ENCODE data around the gene CRACR2A.

Gene CRACR2A

DNA sequence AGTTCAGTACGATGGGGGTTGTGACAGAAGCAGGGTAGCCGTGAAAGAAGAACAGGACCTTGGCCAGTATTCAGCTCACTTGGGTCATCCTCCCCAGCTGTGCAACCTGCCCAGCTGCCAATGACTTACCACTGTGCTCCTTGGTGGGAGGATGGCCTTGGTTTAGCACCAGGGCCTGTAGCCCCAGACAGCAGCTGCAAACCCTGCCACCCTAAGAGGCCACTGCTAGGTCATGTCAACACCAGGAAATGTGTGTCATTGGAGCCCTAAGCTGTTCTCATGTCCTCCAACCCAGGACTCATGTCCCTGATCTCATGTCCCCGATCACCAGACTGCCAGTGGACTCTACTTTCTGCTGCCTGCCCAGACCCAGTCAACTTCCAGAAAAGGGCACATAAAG, 3.0 kb upstream of the CRACR2A start:
- ChIA-PET CTCF (interaction anchor here (1.7 kb wide), 1 partner anchor 456 kb away, joined by 7 read pairs; no protein-coding TSS in a partner anchor), POLR2A (no interaction called here)
- TF ChIP-seq, protein P1, sequence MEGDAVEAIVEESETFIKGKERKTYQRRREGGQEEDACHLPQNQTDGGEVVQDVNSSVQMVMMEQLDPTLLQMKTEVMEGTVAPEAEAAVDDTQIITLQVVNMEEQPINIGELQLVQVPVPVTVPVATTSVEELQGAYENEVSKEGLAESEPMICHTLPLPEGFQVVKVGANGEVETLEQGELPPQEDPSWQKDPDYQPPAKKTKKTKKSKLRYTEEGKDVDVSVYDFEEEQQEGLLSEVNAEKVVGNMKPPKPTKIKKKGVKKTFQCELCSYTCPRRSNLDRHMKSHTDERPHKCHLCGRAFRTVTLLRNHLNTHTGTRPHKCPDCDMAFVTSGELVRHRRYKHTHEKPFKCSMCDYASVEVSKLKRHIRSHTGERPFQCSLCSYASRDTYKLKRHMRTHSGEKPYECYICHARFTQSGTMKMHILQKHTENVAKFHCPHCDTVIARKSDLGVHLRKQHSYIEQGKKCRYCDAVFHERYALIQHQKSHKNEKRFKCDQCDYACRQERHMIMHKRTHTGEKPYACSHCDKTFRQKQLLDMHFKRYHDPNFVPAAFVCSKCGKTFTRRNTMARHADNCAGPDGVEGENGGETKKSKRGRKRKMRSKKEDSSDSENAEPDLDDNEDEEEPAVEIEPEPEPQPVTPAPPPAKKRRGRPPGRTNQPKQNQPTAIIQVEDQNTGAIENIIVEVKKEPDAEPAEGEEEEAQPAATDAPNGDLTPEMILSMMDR (IDR thresholded peaks at IDR 0.05; ENCODE audit: control extremely low read depth, extremely low read depth, low read depth, missing control alignments) = no peak
- DNase-seq (ENCODE audit: extremely low spot score) = no peak

DNA sequence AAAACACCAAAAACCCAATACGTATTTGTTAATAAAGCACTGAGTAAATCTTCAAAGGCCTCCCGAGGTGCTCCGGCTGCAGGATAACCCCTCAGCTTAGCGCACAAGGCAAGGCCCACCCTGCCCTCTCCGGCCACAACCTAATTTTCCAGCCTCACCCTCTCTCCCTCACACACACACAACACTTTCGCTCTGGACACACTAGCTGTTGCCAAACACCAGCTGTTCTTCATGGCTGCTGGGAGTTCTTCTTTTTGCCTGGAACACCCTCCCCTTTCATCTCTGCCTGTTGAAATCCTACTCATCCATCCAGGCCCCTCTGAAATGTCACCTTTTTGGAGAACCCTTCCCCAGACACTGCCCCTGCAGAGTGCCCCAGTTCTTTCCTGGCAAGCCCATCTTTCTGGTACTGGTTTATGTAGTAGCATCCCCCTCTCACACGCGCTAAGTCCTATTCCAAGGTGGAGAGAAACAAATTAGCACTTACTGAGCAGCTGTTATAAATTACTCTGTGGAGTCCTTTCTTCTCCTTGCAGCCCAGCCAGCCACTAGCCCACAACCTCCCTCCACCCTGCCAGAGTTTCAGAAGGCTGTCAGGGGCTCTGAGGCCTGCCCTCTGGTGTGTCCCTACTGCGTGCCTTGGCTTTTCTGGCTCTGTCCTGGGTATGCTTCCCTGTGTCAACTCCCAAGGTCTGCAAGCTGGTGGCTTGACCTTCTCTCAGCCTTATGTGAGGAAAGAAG, 805 bp upstream of the CRACR2A start:
- TF ChIP-seq, protein P1 (IDR thresholded peaks at IDR 0.05; ENCODE audit: control extremely low read depth, extremely low read depth, low read depth, missing control alignments) = no peak
- POLR2A ChIA-PET = no interaction called here
- CTCF ChIA-PET = interaction anchor here (1.0 to 1.9 kb wide), 11 partner anchors 10 to 453 kb away, joined by 3 to 9 read pairs (median 4); no protein-coding TSS in a partner anchor
- DNase-seq (ENCODE audit: extremely low spot score) = no peak

DNA sequence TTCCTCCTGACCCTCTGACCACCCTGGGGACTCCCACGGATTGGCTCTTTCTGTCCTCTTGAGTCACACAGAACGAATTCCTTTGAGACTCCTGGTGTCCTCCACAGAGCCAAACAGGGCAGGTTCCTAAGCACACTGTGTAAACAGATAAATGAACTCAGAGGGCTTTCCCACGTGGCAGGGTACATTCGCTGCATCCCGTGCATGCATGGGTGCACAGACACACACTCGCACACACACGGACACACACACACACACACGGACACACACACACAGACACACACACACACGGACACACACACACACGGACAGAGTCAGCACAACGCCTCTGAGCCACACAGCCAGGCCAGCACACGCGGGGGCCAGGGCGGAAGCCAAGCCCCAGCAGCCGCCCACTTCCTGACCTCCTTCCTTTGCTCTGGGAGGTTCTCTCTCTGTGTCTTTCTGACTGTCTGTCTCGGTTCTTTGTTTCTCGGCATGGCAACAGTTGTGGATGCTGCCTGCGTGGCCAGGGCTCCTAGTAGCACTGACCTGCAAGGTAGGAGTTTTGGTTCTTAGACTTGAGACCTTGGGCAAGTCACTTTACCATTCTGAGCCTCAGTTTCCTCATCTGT, 706 bp downstream of the CRACR2A start:
- ChIA-PET CTCF (interaction anchor here (0.6 to 1.9 kb wide), 12 partner anchors 8 to 845 kb away, joined by 3 to 9 read pairs (median 4); no protein-coding TSS in a partner anchor), POLR2A (no interaction called here)
- DNase-seq (ENCODE audit: extremely low spot score) = peak; percentile 87
- TF ChIP-seq, protein P1 (IDR thresholded peaks at IDR 0.05; ENCODE audit: control extremely low read depth, extremely low read depth, low read depth, missing control alignments) = no peak

DNA sequence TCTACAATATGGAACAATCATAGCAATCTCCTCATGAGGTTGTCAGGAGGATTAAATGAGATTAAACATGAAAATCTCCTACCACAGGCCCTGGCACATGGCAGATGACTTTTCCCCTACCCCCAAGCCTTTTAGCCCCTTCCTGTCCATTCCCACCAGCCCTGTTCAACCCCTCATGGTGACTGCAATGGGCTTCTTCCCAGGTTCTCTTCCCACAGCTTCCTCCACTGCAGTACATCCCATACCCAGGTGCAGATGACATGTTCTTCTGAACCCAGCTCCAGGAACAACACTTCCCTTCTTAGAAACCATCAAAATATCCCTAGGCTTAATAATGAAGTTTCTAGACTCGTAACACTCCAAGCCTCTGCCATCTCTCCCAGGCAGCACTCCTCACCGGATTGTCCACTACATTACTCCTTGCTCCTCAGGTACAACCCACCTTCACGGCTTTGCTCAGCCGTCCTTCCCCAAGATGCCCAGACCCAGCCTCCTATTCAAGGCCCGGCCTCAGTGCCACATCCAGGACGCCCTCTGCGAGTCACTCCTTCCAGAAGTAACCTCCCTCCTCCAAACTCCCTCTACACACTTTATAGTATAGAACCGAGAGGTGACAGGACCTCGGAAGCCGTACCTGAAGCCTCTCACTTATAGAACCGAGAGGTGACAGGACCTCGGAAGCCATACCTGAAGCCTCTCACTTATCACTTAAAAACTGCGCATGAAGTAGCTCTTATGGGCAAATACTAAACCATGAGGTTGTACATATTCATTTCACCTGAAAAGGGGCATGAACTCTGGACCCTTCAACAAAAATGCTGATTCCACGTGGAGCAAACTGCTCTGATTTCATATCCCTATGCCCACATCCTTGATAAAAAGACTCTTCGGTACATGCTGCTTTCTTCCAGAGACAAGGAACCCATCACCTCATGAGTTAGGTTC, 1.5 kb downstream of the CRACR2A start:
- TF ChIP-seq, protein P1 (IDR thresholded peaks at IDR 0.05; ENCODE audit: control extremely low read depth, extremely low read depth, low read depth, missing control alignments) = no peak
- DNase-seq (ENCODE audit: extremely low spot score) = no peak
- ChIA-PET CTCF (no interaction called here), POLR2A (no interaction called here)

DNA sequence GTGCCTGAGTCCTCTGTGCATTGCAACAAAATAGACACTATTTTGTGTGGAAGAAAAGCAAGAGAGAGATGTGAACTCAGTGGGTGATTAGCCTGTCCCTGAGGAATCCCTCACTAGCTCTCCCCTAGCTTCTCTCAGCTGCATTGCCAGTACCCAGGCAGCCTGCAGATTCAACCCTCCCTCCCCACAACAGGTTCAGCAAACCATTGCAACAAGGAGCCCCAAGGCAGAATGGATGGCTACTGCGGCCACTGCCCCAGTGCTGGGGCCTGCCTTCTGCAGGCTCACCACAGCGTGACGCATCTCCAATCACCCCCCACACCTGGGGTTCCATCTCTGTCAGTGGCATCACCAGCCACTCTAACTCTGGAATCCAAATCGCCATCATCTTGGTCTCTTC, 2.3 kb downstream of the CRACR2A start:
- CTCF ChIA-PET = interaction anchor here (1.3 kb wide), 1 partner anchor 451 kb away, joined by 6 read pairs; no protein-coding TSS in a partner anchor
- TF ChIP-seq, protein P1 (IDR thresholded peaks at IDR 0.05; ENCODE audit: control extremely low read depth, extremely low read depth, low read depth, missing control alignments) = no peak
- POLR2A ChIA-PET = no interaction called here
- DNase-seq (ENCODE audit: extremely low spot score) = no peak

DNA sequence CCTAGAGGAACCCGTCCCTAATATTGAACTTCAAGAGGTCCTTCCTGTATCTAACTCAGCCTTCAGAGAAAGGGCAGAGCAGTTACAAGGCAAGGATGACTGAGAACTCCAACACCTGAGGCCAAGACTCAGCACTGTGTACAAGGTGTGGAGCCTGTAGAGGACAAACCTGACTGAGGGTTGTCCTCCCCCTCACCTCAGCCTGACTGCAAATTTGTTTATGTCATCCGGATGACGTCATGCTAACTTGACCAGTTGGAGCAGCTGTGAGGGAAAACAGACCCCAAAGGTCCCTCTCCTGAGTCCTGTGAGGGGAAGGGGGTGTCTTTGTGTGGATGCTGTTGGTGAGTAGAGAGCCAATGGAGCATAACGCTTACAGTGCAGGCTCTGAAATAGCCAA, 4.3 kb downstream of the CRACR2A start:
- no peak for DNase-seq (ENCODE audit: extremely low spot score)
- TF ChIP-seq, protein P1 (IDR thresholded peaks at IDR 0.05; ENCODE audit: control extremely low read depth, extremely low read depth, low read depth, missing control alignments) = no peak
- ChIA-PET CTCF (no interaction called here), POLR2A (no interaction called here)
